Esophagus muscularis mucosa (tissue), 4 donors: ENCODE measurements around the gene PLXNA4. TPM values are rescaled to one million over a fixed set of nuclear protein-coding genes. Genes with fewer than 3 reads are reported as not detected.

ENCODE experiments used
- DNase-seq: peaks from one replicate; pipeline ENCODE4 v3.0.0-alpha.2; 2017; ENCODE audit errors: extremely low spot score
- H3K27ac ChIP-seq, 4 donors: fragments of 200-600 bp; sonication (generic); replicated peaks in 1 of 4; 1 replicate in 3 of 4; 2 replicates in 1 of 4; pipeline ENCODE4 v1.5.1; 2016 to 2019; ENCODE audit warnings: mild to moderate bottlenecking in 1 of 4
- H3K27me3 ChIP-seq, 4 donors: fragments of 200-600 bp; sonication (generic); one replicate each; pipeline versions ENCODE4 v1.5.1 to v1.6.0; 2016 to 2019
- H3K36me3 ChIP-seq, 4 donors: fragments of 200-600 bp; sonication (generic); one replicate each; pipeline ENCODE4 v1.5.1; 2016 to 2019
- H3K4me1 ChIP-seq, 4 donors: fragments of 200-600 bp; sonication (generic); one replicate each; pipeline ENCODE4 v1.5.1; 2016 to 2019
- H3K4me3 ChIP-seq, 4 donors: fragments of 200-600 bp; sonication (generic); 1 replicate in 2 of 4; 2 replicates in 2 of 4; pipeline ENCODE4 v1.5.1; 2016 to 2019; ENCODE audit warnings: mild to moderate bottlenecking in 4 of 4, moderate library complexity in 1 of 4
- H3K9me3 ChIP-seq, 4 donors: fragments of 200-600 bp; sonication (generic); 1 replicate in 3 of 4; 2 replicates in 1 of 4; pipeline ENCODE4 v1.5.1; 2016 to 2019
- EP300 ChIP-seq: sonication (generic); formaldehyde crosslinking; IDR thresholded peaks from one replicate; pipeline ENCODE4 v1.6.1; 2017; ENCODE audit warnings: antibody characterized with exemption
- POLR2A ChIP-seq: fragments of 450-650 bp; IDR thresholded peaks from one replicate; pipeline ENCODE4 v1.6.1; 2017; ENCODE audit warnings: antibody characterized with exemption, moderate library complexity, mild to moderate bottlenecking, low read depth
- POLR2AphosphoS5 ChIP-seq, 2 donors: sonication (generic); formaldehyde crosslinking; IDR thresholded peaks; one replicate each; pipeline ENCODE4 v1.6.1; 2017; ENCODE audit warnings: antibody characterized with exemption in 2 of 2
- WGBS: methylation state at CpG from one replicate; pipeline ENCODE4 v1.1.5; 2018; 5-methylcytosine and 5-hydroxymethylcytosine counted together
- intact Hi-C: fragments of 100-400 bp; cut with DNase I; formaldehyde crosslinking; loops from one replicate; pipeline ENCODE4 v1.15.1; 2023
- total RNA-seq, 4 donors: library from RNA; depleted of rRNA; stranded (reverse); fragments of >200 nt; gene quantifications; one replicate each; pipeline versions ENCODE4 v1.1.0 to v1.2.1, GENCODE V29; 2016
- TF ChIP-seq, protein P1 (sequence below), 3 experiments: fragments of 200-600 bp in 2 of 3; fragments of 450-650 bp in 1 of 3; sonication (generic) in 2 of 3; IDR thresholded peaks; one replicate each; pipeline ENCODE4 v1.5.1; 2017 to 2019; ENCODE audit warnings: antibody characterized with exemption in 3 of 3, mild to moderate bottlenecking in 2 of 3, moderate library complexity in 1 of 3

PLXNA4 gene
- total RNA-seq, 4 donors from 2014 or later, result 5.0 to 9.5 (median 6.6) TPM

DNA sequence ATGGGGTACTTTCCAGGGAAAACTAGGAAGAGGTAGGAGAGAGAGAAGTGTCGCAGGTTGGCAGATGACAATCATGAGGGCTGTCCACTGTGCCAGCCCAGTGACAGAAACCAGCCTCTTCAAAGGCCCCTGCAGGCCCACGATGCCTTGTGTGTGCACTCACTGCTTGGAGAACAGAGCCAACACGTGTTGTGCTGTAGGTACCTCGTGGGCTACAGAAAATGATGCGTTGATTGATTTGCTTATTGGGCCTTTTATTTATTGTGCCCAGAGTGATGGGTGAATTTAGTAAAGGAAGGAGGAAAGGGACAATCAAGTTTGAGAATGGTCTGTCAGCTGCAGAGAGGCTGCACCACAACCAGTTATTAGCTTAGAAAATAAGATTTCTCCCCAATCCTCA lies 215.1 kb downstream of the PLXNA4 start:
- Histone ChIP-seq H3K27me3 (no peaks in the 10 kb centered on the region), H3K9me3 (no peaks in the 10 kb centered on the region), H3K4me1 (no peaks in the 10 kb centered on the region), H3K4me3 (no peak overlapping the region), H3K36me3 (no peaks in the 10 kb centered on the region), H3K27ac (no peak overlapping the region)
- DNase-seq, result no peak
- intact Hi-C loops, result no loop called here
- WGBS, result 86% methylated on average over 5 of the region's 5 CpGs
- TF ChIP-seq, protein P1, sequence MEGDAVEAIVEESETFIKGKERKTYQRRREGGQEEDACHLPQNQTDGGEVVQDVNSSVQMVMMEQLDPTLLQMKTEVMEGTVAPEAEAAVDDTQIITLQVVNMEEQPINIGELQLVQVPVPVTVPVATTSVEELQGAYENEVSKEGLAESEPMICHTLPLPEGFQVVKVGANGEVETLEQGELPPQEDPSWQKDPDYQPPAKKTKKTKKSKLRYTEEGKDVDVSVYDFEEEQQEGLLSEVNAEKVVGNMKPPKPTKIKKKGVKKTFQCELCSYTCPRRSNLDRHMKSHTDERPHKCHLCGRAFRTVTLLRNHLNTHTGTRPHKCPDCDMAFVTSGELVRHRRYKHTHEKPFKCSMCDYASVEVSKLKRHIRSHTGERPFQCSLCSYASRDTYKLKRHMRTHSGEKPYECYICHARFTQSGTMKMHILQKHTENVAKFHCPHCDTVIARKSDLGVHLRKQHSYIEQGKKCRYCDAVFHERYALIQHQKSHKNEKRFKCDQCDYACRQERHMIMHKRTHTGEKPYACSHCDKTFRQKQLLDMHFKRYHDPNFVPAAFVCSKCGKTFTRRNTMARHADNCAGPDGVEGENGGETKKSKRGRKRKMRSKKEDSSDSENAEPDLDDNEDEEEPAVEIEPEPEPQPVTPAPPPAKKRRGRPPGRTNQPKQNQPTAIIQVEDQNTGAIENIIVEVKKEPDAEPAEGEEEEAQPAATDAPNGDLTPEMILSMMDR (IDR thresholded peaks at IDR 0.05), result no peak
- TF ChIP-seq EP300 (no peak), POLR2A (no peak), POLR2AphosphoS5 (IDR thresholded peaks at IDR 0.05) (no peak)

DNA sequence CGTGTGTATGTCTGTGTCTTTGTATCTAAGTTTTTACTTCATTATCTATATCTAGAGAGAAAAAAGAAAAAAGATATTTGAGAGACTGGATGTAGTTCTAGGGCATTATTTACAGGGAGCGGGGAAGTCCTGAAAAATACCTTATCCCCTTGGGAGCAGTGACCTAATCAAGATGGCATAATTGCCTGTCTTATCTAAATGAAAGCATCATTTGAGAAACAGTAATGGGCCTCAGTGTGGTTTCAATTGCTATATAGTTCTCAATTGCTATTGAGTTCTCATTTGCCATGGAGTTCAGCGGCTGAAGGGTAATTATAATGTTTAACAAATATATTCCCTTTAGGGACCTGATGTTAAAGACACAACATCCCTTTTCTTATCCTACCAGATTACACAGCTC lies 216.5 kb downstream of the PLXNA4 start:
- Histone ChIP-seq H3K4me1 (peaks cover 0 to under 1% (median 0%) of the 10 kb centered on the region in 4 donors), H3K4me3 (no peak overlapping the region), H3K27me3 (no peaks in the 10 kb centered on the region), H3K9me3 (no peaks in the 10 kb centered on the region), H3K27ac (no peak overlapping the region), H3K36me3 (no peaks in the 10 kb centered on the region)
- 96% methylated on average over 3 of the region's 3 CpGs for WGBS
- intact Hi-C loops, result no loop called here
- no peak for DNase-seq
- TF ChIP-seq EP300 (no peak), POLR2AphosphoS5 (IDR thresholded peaks at IDR 0.05) (no peak), POLR2A (no peak)
- TF ChIP-seq, protein P1 (IDR thresholded peaks at IDR 0.05), result no peak

DNA sequence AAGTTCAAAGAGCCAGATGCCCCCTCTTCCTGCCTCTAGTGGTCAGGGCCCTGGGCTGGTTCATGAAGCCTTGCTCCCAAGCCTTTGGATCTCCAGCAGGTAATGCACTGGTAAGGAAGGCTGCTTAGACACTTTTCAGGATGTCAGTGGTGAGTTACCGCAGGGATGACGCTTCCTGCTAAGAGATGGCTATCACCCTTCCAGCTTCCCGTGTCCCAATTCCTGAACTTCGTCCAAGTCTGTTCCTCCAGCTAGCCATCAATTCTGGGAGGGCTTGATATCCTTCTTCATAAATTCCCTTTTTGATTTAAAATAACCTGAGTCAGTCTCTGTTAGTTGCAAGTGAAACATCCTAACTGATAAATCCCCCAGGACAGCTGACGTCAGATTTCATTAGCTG lies 221.2 kb downstream of the PLXNA4 start:
- TF ChIP-seq, protein P1 (IDR thresholded peaks at IDR 0.05), result no peak
- TF ChIP-seq EP300, result no peak
- TF ChIP-seq POLR2AphosphoS5 (IDR thresholded peaks at IDR 0.05), result no peak
- TF ChIP-seq POLR2A, result no peak
- WGBS, result 67% methylated on average over 5 of the region's 5 CpGs

DNA sequence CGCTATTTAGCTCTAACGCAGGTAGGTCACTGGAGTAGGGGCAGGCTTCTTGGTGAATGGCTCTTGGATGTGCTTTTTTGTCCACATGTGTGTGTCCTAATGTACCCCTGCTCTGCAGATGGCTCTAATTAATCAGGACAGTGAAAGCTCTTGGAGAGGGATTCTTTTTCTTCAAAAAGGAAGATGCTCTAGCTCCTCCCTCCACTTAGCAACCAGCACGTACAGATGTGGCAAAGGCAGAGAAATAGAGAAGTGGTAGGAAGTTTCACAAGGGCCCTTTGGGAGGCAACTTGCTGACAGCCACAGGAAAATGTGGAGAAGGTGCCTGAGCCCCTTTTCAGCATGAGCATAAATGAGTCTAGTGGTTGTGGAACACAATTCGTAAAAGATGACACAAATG lies 221.7 kb downstream of the PLXNA4 start:
- H3K4me1 ChIP-seq, result peaks cover 7 to 23% (median 16%) of the 10 kb centered on the region in 4 donors
- TF ChIP-seq EP300, result no peak
- TF ChIP-seq, protein P1 (IDR thresholded peaks at IDR 0.05), result no peak
- TF ChIP-seq POLR2A, result no peak
- TF ChIP-seq POLR2AphosphoS5 (IDR thresholded peaks at IDR 0.05), result no peak
- no peak overlapping the region for H3K27ac ChIP-seq
- no peaks in the 10 kb centered on the region for H3K9me3 ChIP-seq
- no peak overlapping the region for H3K4me3 ChIP-seq
- no peaks in the 10 kb centered on the region for H3K36me3 ChIP-seq
- H3K27me3 ChIP-seq, result peaks cover 0 to 4% (median 0%) of the 10 kb centered on the region in 4 donors
- no peak for DNase-seq
- intact Hi-C loops, result no loop called here
- 79% methylated on average over 4 of the region's 4 CpGs for WGBS

More for the DNA sequence above, 221.2 kb downstream of the PLXNA4 start:
- no peak overlapping the region for H3K4me3 ChIP-seq
- no peak overlapping the region for H3K27ac ChIP-seq
- DNase-seq, result no peak
- H3K4me1 ChIP-seq, result peaks cover 7 to 23% (median 16%) of the 10 kb centered on the region in 4 donors
- no peaks in the 10 kb centered on the region for H3K9me3 ChIP-seq
- no peaks in the 10 kb centered on the region for H3K36me3 ChIP-seq
- intact Hi-C loops, result no loop called here
- peaks cover 0 to 4% (median 0%) of the 10 kb centered on the region in 4 donors for H3K27me3 ChIP-seq

DNA sequence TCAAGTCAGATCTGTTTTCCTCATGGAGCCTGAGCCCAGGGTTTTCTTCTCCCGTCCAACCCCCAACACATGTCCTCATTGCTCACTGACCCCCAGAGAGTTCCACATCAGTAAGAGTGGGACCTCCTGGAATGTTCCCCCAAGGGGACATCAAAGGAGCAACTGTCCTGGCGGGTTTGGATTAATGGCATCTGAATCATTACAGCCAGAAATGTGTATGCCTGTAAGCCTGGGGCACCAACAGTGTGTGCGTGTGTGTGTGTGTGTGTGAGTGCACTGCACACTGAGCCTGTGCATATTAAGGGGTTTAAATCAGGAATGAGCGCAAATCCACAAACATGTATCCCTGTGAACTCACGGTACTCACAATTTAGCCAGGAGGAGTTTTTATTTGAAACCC lies 222.3 kb downstream of the PLXNA4 start:
- Histone ChIP-seq H3K27ac (no peak overlapping the region), H3K27me3 (peaks cover 0 to 4% (median 0%) of the 10 kb centered on the region in 4 donors), H3K4me1 (peaks cover 7 to 23% (median 16%) of the 10 kb centered on the region in 4 donors), H3K4me3 (no peak overlapping the region), H3K9me3 (no peaks in the 10 kb centered on the region), H3K36me3 (no peaks in the 10 kb centered on the region)
- intact Hi-C loops, result no loop called here
- WGBS, result 79% methylated on average over 5 of the region's 5 CpGs
- DNase-seq, result no peak
- TF ChIP-seq, protein P1 (IDR thresholded peaks at IDR 0.05), result no peak
- TF ChIP-seq EP300 (no peak), POLR2AphosphoS5 (IDR thresholded peaks at IDR 0.05) (no peak), POLR2A (no peak)
